PFSK-1 (cell line): Measurements from ENCODE around the gene KCNC4.

Experiments
- POLR2AphosphoS5 ChIP-seq: IDR thresholded peaks from 2 replicates; pipeline ENCODE4 v1.6.1; 2012; ENCODE audit warnings: low read depth, mild to moderate bottlenecking, control low read depth, low read length, moderate library complexity
- TAF1 ChIP-seq: IDR thresholded peaks from 2 replicates; pipeline ENCODE4 v1.6.1; 2012; ENCODE audit warnings: low read length, control low read depth, borderline replicate concordance; ENCODE audit not compliant: insufficient read depth

GRCh38 chr1:110218739-110219138 lies 8.6 kb downstream of the KCNC4 start:
- TF ChIP-seq POLR2AphosphoS5 = no peak
- no peak for TF ChIP-seq TAF1
